SU-DHL-6 (cell line): ENCODE results near the gene P3H2.

Source experiments
- CTCF ChIP-seq: fragments of 200-600 bp; sonication (generic); IDR thresholded peaks from one replicate; pipeline ENCODE4 v1.5.1; 2017; ENCODE audit warnings: antibody characterized with exemption, mild to moderate bottlenecking, low read length, moderate library complexity; ENCODE audit not compliant: insufficient read depth, poor library complexity, severe bottlenecking
- EZH2phosphoT487 ChIP-seq: fragments of 200-600 bp; sonication (generic), shearing (Covaris generic); conservative IDR thresholded peaks from 2 replicates; pipeline ENCODE4 v1.6.1; 2018; ENCODE audit warnings: mild to moderate bottlenecking, antibody characterized with exemption, low read length, moderate library complexity, mixed read lengths

GRCh38 chr3:190043741-190044140 lies 77.0 kb downstream of the P3H2 start:
- TF ChIP-seq CTCF (no peak), EZH2phosphoT487 (no peak)
